ENCODE data around the gene ANXA11. TPM values are rescaled to one million over a fixed set of nuclear protein-coding genes. Genes with fewer than 3 reads are reported as not detected.
"Not testable (repeated sequence)": the region's sequence is repeated elsewhere in the genome, so short reads cannot be mapped to it uniquely, and the experiment has no call there.

The ANXA11 gene
- total RNA-seq: 100 to 1,000 TPM; 237 to 242 TPM

- POLR2A ChIA-PET: interaction anchor here (0.6 to 5.0 kb wide), 3 partner anchors 11 to 18 kb away, joined by 4 to 52 read pairs (median 4); no protein-coding TSS in a partner anchor
- peaks cover 15% of the 10 kb centered on the region for H3K36me3 Mint-ChIP-seq
- CTCF ChIA-PET: interaction anchor here (1.0 kb wide), 2 partner anchors 18 to 62 kb away, joined by 3 read pairs; no protein-coding TSS in a partner anchor
- H3K27ac Mint-ChIP-seq: peak within 1 kb of the TSS; percentile 91
- no peaks in the 10 kb centered on the region for H3K27me3 Mint-ChIP-seq
- no peaks in the 10 kb centered on the region for H3K9me3 Mint-ChIP-seq
- intact Hi-C loops (cut with micrococcal nuclease): loop anchor here (2.0 to 10.0 kb wide), 3 partner anchors 61 to 861 kb away; partner anchors contain the start of genes PPIF and ZCCHC24
- H3K4me1 Mint-ChIP-seq (ENCODE audit: low read depth): peaks cover 42% of the 10 kb centered on the region
- DNase-seq: peak; percentile 89
- H3K4me3 Mint-ChIP-seq: peak within 1 kb of the TSS; percentile 91
Measured at GRCh38 chr10:80205477-80206276, at the start of gene ANXA11. Gene ANXA11, minus strand, starts transcription at chr10:80205537. Its CDS starts 32,676 bp downstream, at chr10:80172861.

DNA sequence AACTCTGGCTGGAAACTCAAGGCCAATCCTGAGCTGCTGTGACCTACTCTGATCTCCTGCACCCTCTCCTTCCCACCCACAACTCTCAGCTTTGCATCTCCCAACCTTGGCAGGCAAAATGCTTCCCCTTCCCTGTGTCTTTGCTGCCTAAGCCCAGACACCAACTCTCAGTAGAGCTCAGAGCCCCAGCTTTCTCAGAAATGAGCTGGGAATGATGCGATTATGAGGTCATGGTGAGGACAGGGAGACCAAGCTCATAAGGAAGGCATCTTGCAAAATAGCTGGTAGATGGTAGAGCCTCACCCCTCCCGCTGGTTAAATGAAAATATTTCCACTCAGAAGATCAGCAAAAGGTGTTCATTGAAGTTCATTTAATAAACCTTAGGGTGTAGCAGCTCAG, 49.4 kb upstream of the ANXA11 start:
- H3K4me3 Mint-ChIP-seq; DNase-seq; intact Hi-C loops (cut with micrococcal nuclease); CTCF ChIA-PET; POLR2A ChIA-PET; H3K27me3 Mint-ChIP-seq; H3K4me1 Mint-ChIP-seq (ENCODE audit: low read depth); H3K27ac Mint-ChIP-seq; H3K36me3 Mint-ChIP-seq; H3K9me3 Mint-ChIP-seq: not testable (repeated sequence)

DNA sequence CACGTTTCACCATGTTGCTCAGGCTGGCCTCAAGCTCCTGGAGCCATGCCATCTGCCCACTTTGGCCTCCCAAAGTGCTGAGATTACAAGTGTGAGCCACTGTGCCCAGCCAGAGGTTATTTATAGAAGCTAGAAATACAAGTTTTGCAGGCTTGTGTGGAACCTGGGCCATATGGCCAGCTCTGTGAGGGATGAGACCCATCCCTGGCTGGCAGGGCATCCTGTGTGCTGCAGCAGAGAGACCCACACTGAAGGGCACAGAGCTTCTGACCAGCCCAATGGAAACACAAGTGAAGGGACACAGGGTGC, 48.6 kb upstream of the ANXA11 start:
- POLR2A ChIA-PET; DNase-seq; H3K27me3 Mint-ChIP-seq; H3K4me3 Mint-ChIP-seq; CTCF ChIA-PET; intact Hi-C loops (cut with micrococcal nuclease); H3K36me3 Mint-ChIP-seq; H3K27ac Mint-ChIP-seq; H3K9me3 Mint-ChIP-seq; H3K4me1 Mint-ChIP-seq (ENCODE audit: low read depth): not testable (repeated sequence)

- H3K4me3 Mint-ChIP-seq: no peak overlapping the region
- no peak for DNase-seq
Measured at GRCh38 chr10:80253266-80253962, 48.1 kb upstream of the ANXA11 start.

GRCh38 chr10:80252296-80252887, 47.1 kb upstream of the ANXA11 start:
- ChIA-PET CTCF (interaction anchor here (0.6 to 1.4 kb wide), 3 partner anchors 9 to 182 kb away, joined by 3 to 4 read pairs (median 3); no protein-coding TSS in a partner anchor), POLR2A (no interaction called here)
- Mint-ChIP-seq H3K4me1 (ENCODE audit: low read depth) (no peaks in the 10 kb centered on the region), H3K4me3 (no peak overlapping the region), H3K36me3 (no peaks in the 10 kb centered on the region), H3K9me3 (no peaks in the 10 kb centered on the region), H3K27me3 (peaks cover 5% of the 10 kb centered on the region), H3K27ac (no peak overlapping the region)
- intact Hi-C loops (cut with micrococcal nuclease): no loop called here
- DNase-seq: no peak

More at GRCh38 chr10:80253266-80253962, 48.1 kb upstream of the ANXA11 start:
- Mint-ChIP-seq H3K4me1 (ENCODE audit: low read depth) (no peaks in the 10 kb centered on the region), H3K27ac (no peak overlapping the region), H3K27me3 (peaks cover 5% of the 10 kb centered on the region), H3K36me3 (no peaks in the 10 kb centered on the region), H3K9me3 (no peaks in the 10 kb centered on the region)
- ChIA-PET CTCF (interaction anchor here (0.6 to 1.2 kb wide), 2 partner anchors 31 to 181 kb away, joined by 3 to 4 read pairs; no protein-coding TSS in a partner anchor), POLR2A (no interaction called here)
- intact Hi-C loops (cut with micrococcal nuclease): no loop called here

DNA sequence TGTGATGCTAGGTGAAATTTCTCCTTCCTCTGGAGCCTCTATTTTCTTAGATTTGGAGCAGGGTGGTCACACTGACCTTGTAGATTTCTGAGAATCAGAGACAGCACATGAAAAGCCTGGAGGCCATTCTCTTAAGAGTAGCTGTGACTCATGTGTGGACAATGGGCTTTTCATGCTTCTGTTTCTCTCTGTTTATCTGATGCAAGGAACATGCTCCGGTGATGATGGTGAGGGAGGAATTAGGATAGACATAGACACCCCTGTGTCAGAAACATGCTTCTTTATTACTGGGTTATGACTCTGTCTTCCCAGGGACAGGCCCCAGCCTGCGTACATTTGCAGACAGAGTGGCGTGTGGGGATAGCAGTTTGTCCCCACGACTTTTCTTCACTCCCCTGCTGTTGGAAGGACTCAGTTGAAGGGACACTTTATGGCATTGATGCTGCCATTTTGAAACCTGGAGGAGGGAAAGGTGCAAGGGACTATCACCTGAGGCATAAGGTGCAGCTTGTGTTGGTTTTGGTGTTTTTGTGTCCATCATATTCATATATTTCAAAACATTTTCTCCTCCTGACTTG, 46.5 kb upstream of the ANXA11 start:
- H3K4me1 Mint-ChIP-seq (ENCODE audit: low read depth); DNase-seq; H3K36me3 Mint-ChIP-seq; H3K27ac Mint-ChIP-seq; H3K4me3 Mint-ChIP-seq; intact Hi-C loops (cut with micrococcal nuclease); H3K9me3 Mint-ChIP-seq; POLR2A ChIA-PET; H3K27me3 Mint-ChIP-seq: not testable (repeated sequence)
- CTCF ChIA-PET: interaction anchor here (1.2 to 1.4 kb wide), 2 partner anchors 9 to 29 kb away, joined by 3 read pairs; no protein-coding TSS in a partner anchor

- H3K27me3 Mint-ChIP-seq; CTCF ChIA-PET; intact Hi-C loops (cut with micrococcal nuclease); DNase-seq; POLR2A ChIA-PET; H3K36me3 Mint-ChIP-seq; H3K9me3 Mint-ChIP-seq; H3K4me3 Mint-ChIP-seq; H3K27ac Mint-ChIP-seq; H3K4me1 Mint-ChIP-seq (ENCODE audit: low read depth): not testable (repeated sequence)
Measured at GRCh38 chr10:80250399-80250798, 45.1 kb upstream of the ANXA11 start.

DNA sequence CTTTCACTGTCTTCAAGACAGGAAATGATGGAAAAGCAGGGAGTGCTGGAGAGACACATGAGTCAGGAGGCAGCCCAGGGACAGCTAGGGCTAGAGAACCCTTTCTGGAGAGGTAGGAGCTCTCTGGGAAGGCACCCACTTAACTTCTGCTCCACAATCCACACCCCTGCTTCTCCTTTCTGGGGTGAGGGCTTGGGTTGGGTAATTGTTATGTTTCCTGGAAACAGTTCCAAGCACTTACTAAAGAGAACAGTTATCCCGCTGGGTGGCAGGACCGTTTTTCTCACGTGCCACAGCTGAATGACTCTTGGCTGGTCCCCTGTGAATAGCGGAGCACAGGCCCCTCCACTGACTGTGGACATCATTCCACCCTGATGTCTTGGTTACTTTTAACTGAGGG, 44.6 kb upstream of the ANXA11 start:
- H3K36me3 Mint-ChIP-seq, POLR2A ChIA-PET, CTCF ChIA-PET: not testable (repeated sequence)

DNA sequence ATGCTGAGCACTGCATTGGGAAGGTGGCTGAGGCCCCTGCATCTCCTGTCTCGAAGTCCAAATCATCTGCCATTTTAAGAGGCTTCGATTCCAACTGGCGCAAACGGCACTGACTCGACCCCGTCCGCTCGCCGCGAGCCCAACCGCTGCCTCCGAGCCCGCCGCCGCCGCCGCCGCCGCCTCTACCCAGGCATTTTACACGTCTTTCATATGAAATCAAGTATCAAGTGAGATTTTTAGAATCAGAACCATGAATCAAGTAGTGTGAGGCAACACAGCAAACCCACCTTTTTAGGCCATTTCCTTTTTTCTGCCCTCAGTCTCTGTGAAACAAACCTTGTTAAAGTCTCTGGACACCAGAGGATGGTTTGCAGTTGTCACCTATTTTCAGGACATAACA, 42.3 kb upstream of the ANXA11 start:
- H3K4me1 Mint-ChIP-seq (ENCODE audit: low read depth); intact Hi-C loops (cut with micrococcal nuclease); H3K36me3 Mint-ChIP-seq; H3K27ac Mint-ChIP-seq; DNase-seq; H3K9me3 Mint-ChIP-seq; H3K27me3 Mint-ChIP-seq; H3K4me3 Mint-ChIP-seq; CTCF ChIA-PET; POLR2A ChIA-PET: not testable (repeated sequence)

More for the DNA sequence above, 44.6 kb upstream of the ANXA11 start:
- H3K4me3 Mint-ChIP-seq; H3K27ac Mint-ChIP-seq; H3K4me1 Mint-ChIP-seq (ENCODE audit: low read depth); H3K27me3 Mint-ChIP-seq; DNase-seq; H3K9me3 Mint-ChIP-seq; intact Hi-C loops (cut with micrococcal nuclease): not testable (repeated sequence)

- H3K36me3 Mint-ChIP-seq; DNase-seq; H3K4me1 Mint-ChIP-seq (ENCODE audit: low read depth); POLR2A ChIA-PET; H3K9me3 Mint-ChIP-seq; intact Hi-C loops (cut with micrococcal nuclease); CTCF ChIA-PET; H3K27ac Mint-ChIP-seq; H3K27me3 Mint-ChIP-seq; H3K4me3 Mint-ChIP-seq: not testable (repeated sequence)
Measured at GRCh38 chr10:80244371-80244770, 39.0 kb upstream of the ANXA11 start.

DNA sequence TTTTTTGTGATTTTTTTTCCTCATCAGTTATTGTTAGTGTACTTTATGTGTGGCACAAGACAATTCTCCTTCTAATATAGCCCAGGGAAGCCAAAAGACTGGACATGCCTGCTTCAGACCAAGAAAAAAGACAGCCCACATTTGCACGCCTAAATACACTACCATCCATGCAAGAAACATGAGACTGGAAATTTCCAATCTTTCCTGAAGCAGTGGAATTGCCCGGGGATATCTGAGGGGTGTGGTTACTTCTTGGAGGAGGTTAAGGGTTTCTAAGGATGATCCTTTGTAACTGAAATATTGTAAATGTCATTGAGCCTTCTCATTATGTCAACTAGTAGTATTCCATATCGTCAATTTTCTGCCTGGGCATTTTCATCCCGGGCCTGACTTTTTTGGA, 37.0 kb upstream of the ANXA11 start:
- DNase-seq; CTCF ChIA-PET; H3K4me3 Mint-ChIP-seq; H3K9me3 Mint-ChIP-seq; POLR2A ChIA-PET; H3K36me3 Mint-ChIP-seq; H3K27ac Mint-ChIP-seq; H3K4me1 Mint-ChIP-seq (ENCODE audit: low read depth); H3K27me3 Mint-ChIP-seq; intact Hi-C loops (cut with micrococcal nuclease): not testable (repeated sequence)

DNA sequence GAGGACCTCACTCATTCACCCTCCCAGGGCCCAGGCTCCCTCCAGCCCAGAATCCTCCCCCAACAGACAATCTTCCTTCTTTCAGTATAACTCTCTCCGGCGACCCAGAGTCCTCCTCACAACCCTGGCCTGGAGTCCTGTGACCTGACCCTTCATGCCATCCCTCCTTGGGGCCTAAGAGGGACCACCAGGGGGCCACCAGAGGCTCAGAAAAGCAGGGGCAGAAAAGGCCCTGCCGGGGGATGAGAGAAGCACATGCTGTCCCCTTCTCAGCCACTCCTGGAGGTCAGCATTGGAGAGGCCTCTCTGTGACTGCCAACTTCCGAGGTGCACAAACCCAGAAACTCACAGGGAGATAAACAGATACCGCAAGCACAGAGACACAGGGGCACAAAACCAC, 31.1 kb upstream of the ANXA11 start:
- DNase-seq; H3K27ac Mint-ChIP-seq; H3K36me3 Mint-ChIP-seq; H3K9me3 Mint-ChIP-seq; H3K27me3 Mint-ChIP-seq; H3K4me3 Mint-ChIP-seq; intact Hi-C loops (cut with micrococcal nuclease); H3K4me1 Mint-ChIP-seq (ENCODE audit: low read depth); CTCF ChIA-PET; POLR2A ChIA-PET: not testable (repeated sequence)
